Neutrophil (primary cell): Measurements from ENCODE around the gene OTOF.

Source experiments
- H3K27ac ChIP-seq: fragments of 200-600 bp; sonication (generic); 2 replicates; pipeline ENCODE4 v1.5.1; 2016; ENCODE audit warnings: mild to moderate bottlenecking, moderate library complexity
- H3K27me3 ChIP-seq: fragments of 200-600 bp; sonication (generic); 2 replicates; pipeline ENCODE4 v1.6.0; 2016; ENCODE audit warnings: mild to moderate bottlenecking
- H3K36me3 ChIP-seq: fragments of 200-600 bp; sonication (generic); 2 replicates; pipeline ENCODE4 v1.5.1; 2017
- H3K4me1 ChIP-seq, 2 experiments: fragments of 200-600 bp in 1 of 2; sonication (generic) in 1 of 2; 1 replicate in 1 of 2; 2 replicates in 1 of 2; pipeline versions ENCODE4 v1.5.1 to v1.6.1; 2013 to 2016; ENCODE audit warnings: low read depth in 1 of 2, low read length in 1 of 2, mild to moderate bottlenecking in 1 of 2, moderate library complexity in 1 of 2; ENCODE audit not compliant: control insufficient read depth in 1 of 2, insufficient read depth in 1 of 2
- H3K4me3 ChIP-seq, 2 experiments: fragments of 200-600 bp in 1 of 2; sonication (generic) in 1 of 2; 1 replicate in 1 of 2; 2 replicates in 1 of 2; pipeline ENCODE4 v1.5.1; 2013 to 2016; ENCODE audit warnings: low read depth in 1 of 2, low read length in 1 of 2, mild to moderate bottlenecking in 1 of 2, moderate library complexity in 1 of 2
- H3K9me3 ChIP-seq: fragments of 200-600 bp; sonication (generic); 2 replicates; pipeline ENCODE4 v1.5.1; 2016
- CTCF ChIP-seq: fragments of 200-600 bp; sonication (generic); IDR thresholded peaks from 2 replicates; pipeline ENCODE4 v1.5.1; 2016; ENCODE audit warnings: antibody characterized with exemption

OTOF gene

GRCh38 chr2:26466662-26467310, 11.1 kb downstream of the OTOF start:
- H3K4me1 ChIP-seq: peaks cover 4 to 8% of the 10 kb centered on the region in 2 experiments
- no peak overlapping the region for H3K27ac ChIP-seq
- H3K27me3 ChIP-seq: no peaks in the 10 kb centered on the region
- TF ChIP-seq CTCF: no peak
- no peaks in the 10 kb centered on the region for H3K9me3 ChIP-seq
- no peak overlapping the region for H3K4me3 ChIP-seq
- no peaks in the 10 kb centered on the region for H3K36me3 ChIP-seq

- Histone ChIP-seq H3K36me3 (no peaks in the 10 kb centered on the region), H3K4me3 (no peak overlapping the region), H3K4me1 (peaks cover 4 to 8% of the 10 kb centered on the region in 2 experiments), H3K27me3 (no peaks in the 10 kb centered on the region), H3K9me3 (no peaks in the 10 kb centered on the region), H3K27ac (no peak overlapping the region)
- TF ChIP-seq CTCF: no peak
These were observed 11.9 kb downstream of the OTOF start for GRCh38 chr2:26465981-26466471.

- Histone ChIP-seq H3K9me3 (no peaks in the 10 kb centered on the region), H3K4me3 (no peak overlapping the region), H3K36me3 (no peaks in the 10 kb centered on the region), H3K27ac (no peak overlapping the region), H3K4me1 (peaks cover 6 to 12% of the 10 kb centered on the region in 2 experiments), H3K27me3 (no peaks in the 10 kb centered on the region)
- no peak for TF ChIP-seq CTCF
These were observed 12.5 kb downstream of the OTOF start for GRCh38 chr2:26465266-26465925.

- no peaks in the 10 kb centered on the region for H3K36me3 ChIP-seq
- H3K27me3 ChIP-seq: no peaks in the 10 kb centered on the region
- H3K4me1 ChIP-seq: peaks cover 14 to 19% of the 10 kb centered on the region in 2 experiments
- no peak for TF ChIP-seq CTCF
- no peaks in the 10 kb centered on the region for H3K9me3 ChIP-seq
- no peak overlapping the region for H3K27ac ChIP-seq
- no peak overlapping the region for H3K4me3 ChIP-seq
These were observed 13.3 kb downstream of the OTOF start for GRCh38 chr2:26464390-26465265.

- TF ChIP-seq CTCF: no peak
- Histone ChIP-seq H3K9me3 (no peaks in the 10 kb centered on the region), H3K4me1 (peaks cover 24 to 31% of the 10 kb centered on the region in 2 experiments), H3K27me3 (no peaks in the 10 kb centered on the region), H3K27ac (no peak overlapping the region), H3K36me3 (no peaks in the 10 kb centered on the region), H3K4me3 (no peak overlapping the region)
These were observed 14.4 kb downstream of the OTOF start for GRCh38 chr2:26463244-26464192.
